Muscle layer of duodenum (tissue), 2 donors: ENCODE measurements around the gene HPN.
"Not testable (repeated sequence)": the region's sequence is repeated elsewhere in the genome, so short reads cannot be mapped to it uniquely, and the experiment has no call there.

Source experiments
- H3K27ac ChIP-seq: one replicate; pipeline ENCODE4 v1.7.0; 2013; ENCODE audit warnings: mild to moderate bottlenecking, low read length
- H3K27me3 ChIP-seq: one replicate; pipeline ENCODE4 v1.7.0; 2013; ENCODE audit warnings: low read depth, mild to moderate bottlenecking, control low read depth, low read length
- H3K36me3 ChIP-seq, 2 donors: one replicate each; pipeline ENCODE4 v1.7.0; 2013; ENCODE audit warnings: low read length in 2 of 2, control low read depth in 1 of 2, mild to moderate bottlenecking in 1 of 2; ENCODE audit not compliant: insufficient read depth in 2 of 2, control insufficient read depth in 1 of 2
- H3K4me1 ChIP-seq, 2 donors: one replicate each; pipeline ENCODE4 v1.7.0; 2013; ENCODE audit warnings: low read length in 2 of 2, mild to moderate bottlenecking in 2 of 2, control low read depth in 1 of 2, moderate library complexity in 1 of 2; ENCODE audit not compliant: insufficient read depth in 2 of 2, control insufficient read depth in 1 of 2
- H3K4me3 ChIP-seq, 2 donors: one replicate each; pipeline ENCODE4 v1.7.0; 2013; ENCODE audit warnings: low read length in 2 of 2, low read depth in 1 of 2, mild to moderate bottlenecking in 1 of 2
- H3K9me3 ChIP-seq, 2 donors: one replicate each; pipeline ENCODE4 v1.7.0; 2013; ENCODE audit warnings: low read length in 2 of 2, control low read depth in 1 of 2, mild to moderate bottlenecking in 1 of 2; ENCODE audit not compliant: control insufficient read depth in 1 of 2
- donor health status: healthy.

Gene HPN

GRCh38 chr19:35011091-35011689 lies 30.3 kb upstream of the HPN start:
- Histone ChIP-seq H3K9me3 (no peaks in the 10 kb centered on the region), H3K36me3 (peaks cover 26 to 66% of the 10 kb centered on the region in 2 donors), H3K4me3 (no peak overlapping the region), H3K27ac (no peak overlapping the region), H3K4me1 (peaks cover 0 to 23% of the 10 kb centered on the region in 2 donors), H3K27me3 (no peaks in the 10 kb centered on the region)

- H3K36me3 ChIP-seq, result peaks cover 26 to 66% of the 10 kb centered on the region in 2 donors
- peaks cover 0 to 23% of the 10 kb centered on the region in 2 donors for H3K4me1 ChIP-seq
- no peak overlapping the region for H3K4me3 ChIP-seq
- no peak overlapping the region for H3K27ac ChIP-seq
- H3K27me3 ChIP-seq, result no peaks in the 10 kb centered on the region
- H3K9me3 ChIP-seq, result no peaks in the 10 kb centered on the region
Measured at GRCh38 chr19:35011737-35012682, 29.5 kb upstream of the HPN start.

GRCh38 chr19:35013041-35013819 lies 28.3 kb upstream of the HPN start:
- H3K27ac ChIP-seq, result no peak overlapping the region

GRCh38 chr19:35013820-35014754 lies 27.4 kb upstream of the HPN start:
- Histone ChIP-seq H3K27ac (no peak overlapping the region), H3K4me3 (no peak overlapping the region), H3K36me3 (peaks cover 36 to 78% of the 10 kb centered on the region in 2 donors), H3K4me1 (peaks cover 0 to 23% of the 10 kb centered on the region in 2 donors), H3K9me3 (no peaks in the 10 kb centered on the region), H3K27me3 (no peaks in the 10 kb centered on the region)

More at GRCh38 chr19:35013041-35013819, 28.3 kb upstream of the HPN start:
- Histone ChIP-seq H3K4me1 (peaks cover 0 to 23% of the 10 kb centered on the region in 2 donors), H3K9me3 (no peaks in the 10 kb centered on the region), H3K4me3 (no peak overlapping the region), H3K36me3 (peaks cover 27 to 72% of the 10 kb centered on the region in 2 donors), H3K27me3 (no peaks in the 10 kb centered on the region)

- peaks cover 34 to 79% of the 10 kb centered on the region in 2 donors for H3K36me3 ChIP-seq
Measured at GRCh38 chr19:35014774-35015173, 26.7 kb upstream of the HPN start.

GRCh38 chr19:35015270-35015953 lies 26.1 kb upstream of the HPN start:
- Histone ChIP-seq H3K27ac (no peak overlapping the region), H3K27me3 (no peaks in the 10 kb centered on the region), H3K9me3 (no peaks in the 10 kb centered on the region), H3K4me3 (no peak overlapping the region), H3K36me3 (peaks cover 32 to 79% of the 10 kb centered on the region in 2 donors), H3K4me1 (peaks cover 0 to 23% of the 10 kb centered on the region in 2 donors)

More at GRCh38 chr19:35014774-35015173, 26.7 kb upstream of the HPN start:
- H3K9me3 ChIP-seq, H3K27ac ChIP-seq, H3K27me3 ChIP-seq, H3K4me3 ChIP-seq: not testable (repeated sequence)
- H3K4me1 ChIP-seq, result peaks cover 0 to 23% of the 10 kb centered on the region in 2 donors

GRCh38 chr19:35015954-35016351 lies 25.6 kb upstream of the HPN start:
- peaks cover 0 to 23% of the 10 kb centered on the region in 2 donors for H3K4me1 ChIP-seq
- H3K9me3 ChIP-seq, result no peaks in the 10 kb centered on the region
- no peaks in the 10 kb centered on the region for H3K27me3 ChIP-seq
- peaks cover 35 to 79% of the 10 kb centered on the region in 2 donors for H3K36me3 ChIP-seq
- no peak overlapping the region for H3K4me3 ChIP-seq
- H3K27ac ChIP-seq, result no peak overlapping the region

GRCh38 chr19:35017507-35017906 lies 24.0 kb upstream of the HPN start:
- Histone ChIP-seq H3K9me3 (no peaks in the 10 kb centered on the region), H3K36me3 (peaks cover 47 to 80% of the 10 kb centered on the region in 2 donors), H3K27ac (no peak overlapping the region), H3K27me3 (no peaks in the 10 kb centered on the region), H3K4me3 (no peak overlapping the region), H3K4me1 (peaks cover 0 to 17% of the 10 kb centered on the region in 2 donors)

GRCh38 chr19:35018379-35018778 lies 23.1 kb upstream of the HPN start:
- H3K36me3 ChIP-seq, result peaks cover 53 to 88% of the 10 kb centered on the region in 2 donors
- no peak overlapping the region for H3K27ac ChIP-seq
- H3K4me3 ChIP-seq, result no peak overlapping the region
- no peaks in the 10 kb centered on the region for H3K27me3 ChIP-seq
- H3K9me3 ChIP-seq, result no peaks in the 10 kb centered on the region
- peaks cover 0 to 8% of the 10 kb centered on the region in 2 donors for H3K4me1 ChIP-seq

GRCh38 chr19:35019144-35019543 lies 22.4 kb upstream of the HPN start:
- Histone ChIP-seq H3K9me3 (no peaks in the 10 kb centered on the region), H3K36me3 (peaks cover 54 to 89% of the 10 kb centered on the region in 2 donors), H3K4me3 (no peak overlapping the region), H3K4me1 (peaks cover 0 to under 1% of the 10 kb centered on the region in 2 donors), H3K27ac (no peak overlapping the region), H3K27me3 (no peaks in the 10 kb centered on the region)
